NCI-H1092 treated with DMSO at 0.1 percent for 48 hours (cell line): ENCODE results near the gene LAMA4.

ENCODE experiments used
- DNase-seq: peaks from one replicate; lab custom pipeline; 2025; lab: John Stamatoyannopoulos, UW

Gene LAMA4

DNA sequence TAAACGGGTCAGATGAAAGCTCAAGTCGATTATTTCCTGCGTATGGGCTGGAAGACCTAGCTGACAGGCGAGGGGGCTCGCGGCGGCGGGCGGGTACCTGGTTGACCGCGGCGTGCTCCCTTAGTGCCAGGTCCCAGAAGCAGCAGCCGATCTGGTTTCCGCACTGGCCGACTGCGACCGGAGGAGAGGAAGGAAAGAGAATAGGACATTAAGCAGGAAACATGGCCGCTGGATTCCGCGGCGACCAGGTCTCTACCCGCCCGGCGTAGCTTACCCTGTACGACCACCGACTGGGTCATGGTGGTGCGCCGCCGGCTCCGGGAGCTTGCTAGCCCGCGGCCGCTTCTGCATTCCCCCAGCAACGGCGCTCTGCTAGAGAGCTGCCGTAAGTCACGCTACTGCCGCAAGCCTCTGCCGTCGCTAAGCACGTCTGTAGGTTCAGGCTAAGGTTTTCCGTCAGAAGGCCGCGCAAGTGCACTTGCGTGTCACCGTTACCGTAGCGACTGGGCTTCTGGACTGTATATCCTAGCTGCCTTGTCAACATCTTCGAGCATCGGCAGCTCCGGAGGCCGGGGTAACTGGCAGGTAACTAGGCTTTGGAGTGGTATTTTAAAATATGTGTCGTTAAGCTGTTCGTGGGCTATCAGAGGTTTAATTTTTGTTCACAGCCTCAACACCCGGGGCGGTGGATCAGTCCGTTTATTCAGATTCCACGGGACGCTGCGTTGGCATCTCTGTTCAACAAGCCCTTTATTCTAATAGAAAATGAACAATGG is 167.0 kb downstream of the LAMA4 start, which contains the start of the genes FAM229B and TUBE1:
FAM229B (plus strand) TSS at position 456 of the 776 bp plus-strand sequence. CDS start 11,693 bp downstream, outside the sequence.
TUBE1 (minus strand) TSS at position 347 of the 776 bp plus-strand sequence; CDS start at position 299, 48 bp downstream.
- peak; percentile 90 for DNase-seq

DNA sequence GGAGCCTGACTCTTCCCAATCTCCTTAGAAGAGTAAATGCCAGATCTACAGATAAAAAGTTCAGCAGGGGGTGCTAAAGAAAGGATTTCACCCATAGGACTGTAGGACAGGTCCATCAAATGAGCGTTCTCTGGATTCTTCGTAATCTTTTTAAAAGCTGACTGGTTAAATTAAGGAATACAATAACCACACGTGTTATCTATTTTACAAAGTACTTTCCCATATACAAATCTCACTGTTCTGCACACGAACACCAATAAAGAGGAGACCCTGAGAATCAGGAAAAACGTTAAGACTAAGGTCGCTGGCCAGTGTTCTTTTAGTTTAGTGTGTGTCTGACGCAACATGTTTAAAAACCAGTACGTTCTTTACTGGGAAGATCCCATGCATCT is 167.6 kb downstream of the LAMA4 start:
- peak; percentile 48 for DNase-seq

- DNase-seq: no peak
These were observed 168.9 kb downstream of the LAMA4 start for GRCh38 chr6:112085286-112086065.

DNA sequence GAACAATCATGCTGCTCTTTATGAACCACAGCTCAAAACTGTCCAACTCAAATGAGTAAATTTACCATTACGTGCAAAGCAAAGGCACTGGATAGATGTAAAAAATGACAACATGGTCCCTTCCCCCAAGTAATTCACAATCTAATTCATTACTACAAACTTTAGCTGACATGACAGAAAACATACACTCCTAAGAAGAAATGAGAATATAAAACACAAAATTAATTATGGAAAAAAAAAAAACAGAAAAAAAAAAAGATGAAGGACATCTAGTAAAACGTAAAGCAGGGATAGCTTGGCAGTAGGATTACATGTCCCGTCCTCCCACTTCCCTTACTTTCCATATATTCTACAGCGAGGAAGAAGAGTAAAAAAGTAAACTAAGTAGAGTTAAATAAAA is 172.8 kb downstream of the LAMA4 start:
- no peak for DNase-seq

DNA sequence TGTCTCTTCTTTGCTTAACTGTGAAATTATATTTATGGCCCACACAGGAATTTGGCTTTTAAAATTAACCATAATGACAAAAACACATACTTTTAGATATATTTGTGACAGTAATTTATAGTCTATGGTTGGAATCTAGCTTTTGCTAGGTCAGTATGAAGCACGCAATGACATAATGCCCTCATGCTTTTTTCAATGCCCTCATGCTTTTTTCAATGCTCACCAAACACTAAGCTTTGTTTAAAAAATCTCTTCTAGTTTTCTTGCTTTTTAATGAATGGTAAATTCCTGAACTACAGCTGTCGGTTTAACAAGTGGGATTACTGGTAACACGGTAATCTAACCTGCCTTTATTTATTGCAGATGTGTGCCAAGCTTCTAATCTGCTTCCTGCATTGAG is 187.8 kb downstream of the LAMA4 start:
- no peak for DNase-seq

DNA sequence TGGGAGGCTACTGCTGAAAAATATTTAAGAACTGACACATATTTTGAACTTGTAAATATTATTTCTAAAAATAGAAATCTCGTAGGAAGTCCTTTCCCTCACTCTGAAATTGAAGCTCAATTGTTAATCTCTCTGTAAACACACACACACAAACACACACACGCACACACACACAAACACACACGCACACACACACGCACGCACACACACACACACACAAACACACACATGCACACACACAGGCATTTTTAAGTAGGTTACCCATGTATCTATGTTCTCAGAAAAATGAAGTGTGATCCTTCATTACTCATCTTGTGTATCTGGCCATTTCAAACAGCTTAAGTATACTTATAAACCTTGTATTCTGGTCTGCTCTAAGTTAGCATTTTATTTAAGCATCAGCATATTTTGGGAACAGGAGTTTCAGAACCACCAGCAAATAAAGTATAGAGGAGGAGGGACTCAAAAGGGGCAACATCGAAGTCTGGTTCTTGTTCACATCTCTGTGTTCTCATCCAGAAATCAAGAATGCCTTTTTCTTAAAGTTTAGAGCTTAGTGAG is 188.9 kb downstream of the LAMA4 start:
- no peak for DNase-seq

DNA sequence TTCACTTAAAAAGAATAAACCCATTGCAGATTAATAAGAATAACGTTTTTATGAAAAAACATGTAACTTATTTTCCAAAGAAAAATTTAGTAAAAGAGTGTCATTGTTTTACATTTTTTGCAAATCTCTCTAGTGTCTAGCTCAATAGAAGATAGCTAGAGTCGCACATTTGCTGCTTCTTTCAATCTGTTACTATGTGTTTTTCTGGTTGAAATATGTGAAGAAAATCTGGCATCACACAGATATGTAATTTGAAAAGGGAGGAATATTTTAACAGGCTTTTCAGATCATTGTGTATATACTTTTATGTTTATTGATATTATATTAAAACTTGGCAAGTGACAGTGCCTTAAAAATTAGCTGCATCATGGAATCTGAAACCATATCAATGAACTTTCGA is 191.4 kb downstream of the LAMA4 start:
- DNase-seq: no peak

DNA sequence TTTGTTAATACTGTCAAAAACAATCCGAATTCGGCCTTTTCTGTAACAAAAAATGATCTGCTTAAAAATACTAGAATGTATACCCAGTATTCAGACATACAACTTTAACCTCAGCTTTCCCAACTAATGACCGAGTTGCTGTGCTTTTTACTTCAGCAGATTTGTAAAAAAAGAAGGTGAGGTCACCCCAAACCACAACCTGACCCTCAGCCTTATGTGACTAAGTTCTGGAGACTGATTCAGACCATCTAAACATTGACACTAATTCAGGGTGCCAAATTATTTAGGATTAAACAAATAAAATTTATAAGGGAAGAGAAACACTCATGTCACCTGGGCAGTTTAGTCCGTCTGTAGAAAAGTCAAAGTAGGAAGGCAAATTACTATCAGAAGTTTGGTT is 192.8 kb downstream of the LAMA4 start:
- no peak for DNase-seq
